ENCODE measurements around the gene RPTOR.

DNA sequence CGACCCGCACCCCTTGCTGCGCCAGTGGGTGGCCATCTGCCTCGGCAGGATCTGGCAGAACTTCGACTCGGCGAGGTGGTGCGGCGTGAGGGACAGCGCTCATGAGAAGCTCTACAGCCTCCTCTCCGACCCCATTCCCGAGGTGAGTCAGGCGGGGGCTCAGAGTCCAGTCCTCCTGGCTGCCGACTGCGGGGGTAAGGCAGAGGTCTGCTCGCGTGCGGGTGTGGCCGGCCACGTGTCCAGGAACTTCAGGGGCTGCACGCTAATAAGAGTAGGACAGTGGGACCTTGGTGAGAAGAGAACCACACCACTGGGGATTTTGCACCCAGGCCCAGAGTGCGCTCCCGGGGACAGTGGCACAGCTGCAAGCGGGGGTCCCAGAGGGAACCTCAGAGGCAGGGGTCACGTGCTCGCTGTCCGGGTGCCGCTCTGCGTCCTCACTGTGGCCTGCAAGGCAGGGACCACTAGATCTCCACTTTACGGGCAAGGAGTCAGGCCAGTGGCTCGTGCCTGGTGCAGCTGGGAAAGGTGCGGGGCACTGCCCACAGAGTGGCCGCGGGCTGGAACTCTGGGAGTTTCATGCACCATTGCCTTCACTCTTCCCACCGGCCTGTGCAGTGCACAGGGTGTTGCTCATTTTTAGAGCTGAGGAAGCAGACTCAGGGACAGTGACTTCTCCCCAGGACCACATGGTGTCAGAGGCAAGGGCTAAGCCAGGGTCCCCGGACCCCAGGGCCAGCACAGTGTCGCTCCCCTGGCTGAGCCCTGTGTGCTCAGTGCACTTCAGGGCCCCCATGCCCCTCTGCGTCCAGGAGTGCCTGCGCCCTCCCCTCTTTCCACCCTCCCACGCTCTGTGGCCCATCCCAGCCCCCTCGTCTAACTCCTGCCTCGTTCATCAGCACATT is 339.4 kb downstream of the RPTOR start:
- no peak for TF ChIP-seq POLR2A (IDR thresholded peaks at IDR 0.05; ENCODE audit: low read length)
- no peak for TF ChIP-seq GATA1 (IDR thresholded peaks at IDR 0.05; ENCODE audit: low read depth, low read length)

Measured in erythroblast (primary cell).